ENCODE measurements around the gene WASHC2A. TPM values are rescaled to one million over a fixed set of nuclear protein-coding genes. Genes with fewer than 3 reads are reported as not detected.
"Not testable (repeated sequence)": the region's sequence is repeated elsewhere in the genome, so short reads cannot be mapped to it uniquely, and the experiment has no call there.

Gene WASHC2A
- total and polyA plus RNA-seq, 2 of the 4 experiments (the other 2 are of a cell fraction), result 22.6 to 29.4 TPM

DNA sequence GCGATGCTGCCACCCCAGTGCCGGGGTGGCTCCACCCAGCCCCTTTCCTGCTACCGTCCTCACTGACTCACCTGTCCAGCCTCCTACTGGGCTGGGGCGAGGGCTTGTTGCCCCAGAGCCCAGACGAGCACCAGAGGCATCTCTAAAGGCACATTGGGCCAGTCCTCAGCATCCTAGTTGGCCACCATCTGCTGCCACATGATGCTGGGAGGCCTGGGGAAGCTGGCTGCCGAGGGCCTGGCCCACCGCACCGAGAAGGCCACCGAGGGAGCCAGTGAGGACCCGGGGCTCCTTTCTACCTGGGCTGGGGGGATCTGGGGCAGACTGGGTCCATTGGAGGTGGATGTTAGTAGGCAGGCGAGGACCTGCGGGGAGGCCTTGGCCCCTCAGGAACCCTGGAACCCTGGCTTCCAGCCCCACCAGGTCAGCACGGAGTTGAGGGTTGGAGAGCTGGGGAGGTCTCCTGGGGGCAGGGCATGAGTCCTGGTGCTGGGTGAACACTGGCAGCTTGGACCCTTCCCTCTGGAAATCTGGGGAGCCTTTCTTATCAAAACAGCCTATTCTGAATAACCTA lies 47.2 kb upstream of the WASHC2A start:
- H3K9ac ChIP-seq (ENCODE audit: low read depth, low read length); H3K18ac ChIP-seq (ENCODE audit: low read depth, low read length); H3K9me1 ChIP-seq (ENCODE audit: insufficient read depth, low read length); H2BK15ac ChIP-seq (ENCODE audit: low read depth, low read length); ATAC-seq (ENCODE audit: low read depth); H3K56ac ChIP-seq (ENCODE audit: extremely low read depth, insufficient read depth, low read length); CTCF ChIA-PET; H4K8ac ChIP-seq (ENCODE audit: low read depth in 2 of 2, low read length in 2 of 2); H3K14ac ChIP-seq (replicated peaks; ENCODE audit: low read depth, low read length); H2AK9ac ChIP-seq (replicated peaks; ENCODE audit: low read depth, low read length, poor library complexity); H3K4me3 ChIP-seq (ENCODE audit: insufficient read depth, low read depth, low read length); H4K5ac ChIP-seq (ENCODE audit: low read depth, low read length); H4K91ac ChIP-seq (ENCODE audit: insufficient read depth, low read depth, low read length); DNase-seq; H3K4me2 ChIP-seq (ENCODE audit: low read depth, low read length); H3K4ac ChIP-seq (ENCODE audit: low read depth, low read length); H2BK20ac ChIP-seq (ENCODE audit: low read depth, low read length); H2AK5ac ChIP-seq (ENCODE audit: low read depth, low read length); POLR2A ChIA-PET (ENCODE audit: unreplicated experiment); dilution Hi-C loops (cut with HindIII; ENCODE audit: low sequenced_read_pairs, unreplicated experiment); BruUV-seq (replicated peaks); H3K36me3 ChIP-seq (ENCODE audit: control insufficient read depth, insufficient read depth, low read length); H3K4me1 ChIP-seq (ENCODE audit: control insufficient read depth, insufficient read depth, low read length); intact Hi-C loops (cut with micrococcal nuclease); H4K20me1 ChIP-seq (ENCODE audit: insufficient read depth, low read length); H3K79me1 ChIP-seq (ENCODE audit: low read depth in 1 of 2, low read length in 2 of 2); H2BK120ac ChIP-seq (ENCODE audit: low read depth, low read length); H2AFZ ChIP-seq (replicated peaks; ENCODE audit: low read length, poor library complexity); H2BK5ac ChIP-seq (ENCODE audit: low read depth, low read length, poor library complexity, severe bottlenecking); in situ Hi-C loops (cut with MboI; ENCODE audit: low sequenced_read_pairs); H3K23ac ChIP-seq (ENCODE audit: low read depth, low read length); H3K9me3 ChIP-seq (ENCODE audit: control insufficient read depth, insufficient read depth, low read length); H3K27ac ChIP-seq (ENCODE audit: insufficient read depth, low read length): not testable (repeated sequence)
- H3K27me3 ChIP-seq (ENCODE audit: control insufficient read depth, insufficient read depth, low read length), result peaks cover 12% of the 10 kb centered on the region
- WGBS, 2 experiments (ENCODE audit: extremely low coverage in 2 of 2, insufficient read length in 1 of 2), result 80% methylated on average over 1 of the region's 13 CpGs; no CpG with 5 or more reads in 1 of the 2 experiments
